WTC11 (cell line): ENCODE results near the gene ARHGEF19. TPM values are rescaled to one million over a fixed set of nuclear protein-coding genes. Genes with fewer than 3 reads are reported as not detected.

Experiments
- ATAC-seq: fragments of 200-7000 bp; cut with Tn5 transposase; 2 replicates; pipeline ENCODE4 v1.10.0; 2021; ENCODE audit warnings: mild to moderate bottlenecking, moderate library complexity
- CTCF ChIA-PET: fragments of 300-600 bp; sonication (Branson Sonifier 250); formaldehyde crosslinking; loops from one replicate; lab custom pipeline; 2021; ENCODE audit warnings: antibody characterized with exemption; lab: Charles Lee
- POLR2A ChIA-PET: fragments of 350-600 bp; sonication (Branson Sonifier 250); formaldehyde crosslinking; loops from one replicate; lab custom pipeline; 2021; ENCODE audit warnings: antibody characterized with exemption; lab: Charles Lee
- DNase-seq: peaks from one replicate; pipeline ENCODE4 v3.0.0; 2021; ENCODE audit warnings: low spot score
- H3K27ac Mint-ChIP-seq: 2 replicates; pipeline ENCODE4 v1.8.0; 2021; ENCODE audit warnings: mixed read lengths
- H3K27me3 Mint-ChIP-seq: 2 replicates; pipeline ENCODE4 v1.8.0; 2021; ENCODE audit warnings: low read depth, mild to moderate bottlenecking, moderate library complexity, mixed read lengths
- H3K36me3 Mint-ChIP-seq: 2 replicates; pipeline ENCODE4 v1.8.0; 2021; ENCODE audit warnings: mixed read lengths
- H3K4me1 Mint-ChIP-seq: 2 replicates; pipeline ENCODE4 v1.8.0; 2022; ENCODE audit warnings: mixed read lengths
- H3K4me3 Mint-ChIP-seq: 2 replicates; pipeline ENCODE4 v1.8.0; 2021; ENCODE audit warnings: mild to moderate bottlenecking, moderate library complexity, mixed read lengths
- H3K9me3 Mint-ChIP-seq: 2 replicates; pipeline ENCODE4 v1.8.0; 2021; ENCODE audit warnings: mixed read lengths
- CDX4 ChIP-seq: fragments of 250-450 bp; sonication (Bioruptor Pico); IDR thresholded peaks from 2 replicates; pipeline ENCODE4 v1.9.0; 2021; ENCODE audit warnings: moderate library complexity, mild to moderate bottlenecking, inconsistent platforms, borderline replicate concordance
- CREM ChIP-seq: sonication (generic); formaldehyde crosslinking; IDR thresholded peaks from 2 replicates; pipeline ENCODE4 v1.8.1; 2022; ENCODE audit warnings: mild to moderate bottlenecking, missing genetic modification reagents, moderate library complexity
- E2F1 ChIP-seq: sonication (generic); formaldehyde crosslinking; IDR thresholded peaks from 2 replicates; pipeline ENCODE4 v1.8.0; 2022; ENCODE audit warnings: mild to moderate bottlenecking, missing genetic modification reagents
- ELF4 ChIP-seq: sonication (generic); formaldehyde crosslinking; IDR thresholded peaks from 2 replicates; pipeline ENCODE4 v1.8.1; 2022; ENCODE audit warnings: low read depth, mild to moderate bottlenecking, moderate library complexity, missing genetic modification reagents
- EMX1 ChIP-seq: fragments of 250-450 bp; sonication (Bioruptor Pico); IDR thresholded peaks from 2 replicates; pipeline ENCODE4 v1.8.0; 2021; ENCODE audit warnings: mild to moderate bottlenecking
- ETV6 ChIP-seq: sonication (generic); formaldehyde crosslinking; IDR thresholded peaks from 2 replicates; pipeline ENCODE4 v1.8.1; 2022; ENCODE audit warnings: mild to moderate bottlenecking, missing genetic modification reagents
- FOXK1 ChIP-seq: sonication (generic); formaldehyde crosslinking; IDR thresholded peaks from 2 replicates; pipeline ENCODE4 v1.8.0; 2022; ENCODE audit warnings: mild to moderate bottlenecking, moderate library complexity, missing genetic modification reagents
- FOXP4 ChIP-seq: sonication (generic); formaldehyde crosslinking; IDR thresholded peaks from 2 replicates; pipeline ENCODE4 v1.8.0; 2022; ENCODE audit warnings: mild to moderate bottlenecking, missing genetic modification reagents
- GABPB1 ChIP-seq: sonication (generic); formaldehyde crosslinking; IDR thresholded peaks from 2 replicates; pipeline ENCODE4 v1.8.1; 2023; ENCODE audit warnings: mild to moderate bottlenecking, missing genetic modification reagents
- MAX ChIP-seq: sonication (generic); formaldehyde crosslinking; IDR thresholded peaks from 2 replicates; pipeline ENCODE4 v1.8.0; 2022; ENCODE audit warnings: mild to moderate bottlenecking, missing genetic modification reagents
- NFE2L1 ChIP-seq: sonication (generic); formaldehyde crosslinking; IDR thresholded peaks from 2 replicates; pipeline ENCODE4 v1.8.1; 2023; ENCODE audit warnings: missing genetic modification reagents
- SOX15 ChIP-seq: fragments of 250-450 bp; sonication (Bioruptor Pico); IDR thresholded peaks from 2 replicates; pipeline ENCODE4 v1.9.0; 2021; ENCODE audit warnings: mild to moderate bottlenecking
- ZBTB43 ChIP-seq: sonication (generic); formaldehyde crosslinking; IDR thresholded peaks from 2 replicates; pipeline ENCODE4 v1.8.1; 2023; ENCODE audit warnings: mild to moderate bottlenecking, missing genetic modification reagents
- ZNF121 ChIP-seq: sonication (generic); formaldehyde crosslinking; IDR thresholded peaks from 2 replicates; pipeline ENCODE4 v1.8.0; 2023; ENCODE audit warnings: missing genetic modification reagents
- ZNF219 ChIP-seq: sonication (generic); formaldehyde crosslinking; IDR thresholded peaks from 2 replicates; pipeline ENCODE4 v1.8.0; 2023; ENCODE audit warnings: missing genetic modification reagents, mild to moderate bottlenecking, borderline replicate concordance
- ZNF232 ChIP-seq: sonication (generic); formaldehyde crosslinking; IDR thresholded peaks from 2 replicates; pipeline ENCODE4 v1.8.0; 2022; ENCODE audit warnings: mild to moderate bottlenecking, missing genetic modification reagents
- ZNF317 ChIP-seq: sonication (generic); formaldehyde crosslinking; IDR thresholded peaks from 2 replicates; pipeline ENCODE4 v1.8.1; 2023; ENCODE audit warnings: low read depth, mild to moderate bottlenecking, moderate library complexity, missing genetic modification reagents, borderline replicate concordance
- ZNF396 ChIP-seq: fragments of 250-450 bp; sonication (Bioruptor Pico); IDR thresholded peaks from 2 replicates; pipeline ENCODE4 v1.8.0; 2021; ENCODE audit warnings: mild to moderate bottlenecking, moderate library complexity, borderline replicate concordance
- ZNF423 ChIP-seq: fragments of 250-450 bp; sonication (Bioruptor Pico); IDR thresholded peaks from 2 replicates; pipeline ENCODE4 v2.1.2; 2022; ENCODE audit warnings: mild to moderate bottlenecking, moderate library complexity
- total RNA-seq: library from RNA; stranded (reverse); gene quantifications from 3 replicates; pipeline ENCODE4 v1.2.3, GENCODE V29; 2021
- TF ChIP-seq, protein P1 (sequence below): sonication (generic); formaldehyde crosslinking; IDR thresholded peaks from 2 replicates; pipeline ENCODE4 v1.8.1; 2023; ENCODE audit warnings: mild to moderate bottlenecking, missing genetic modification reagents
- TF ChIP-seq, protein P2 (sequence below): sonication (generic); formaldehyde crosslinking; IDR thresholded peaks from 2 replicates; pipeline ENCODE4 v1.8.0; 2023; ENCODE audit warnings: missing genetic modification reagents
- TF ChIP-seq, protein P3 (sequence below): sonication (generic); formaldehyde crosslinking; IDR thresholded peaks from 2 replicates; pipeline ENCODE4 v1.8.1; 2022; ENCODE audit warnings: mild to moderate bottlenecking, missing genetic modification reagents, moderate library complexity, borderline replicate concordance

ARHGEF19 gene
- total RNA-seq, 1 experiment from 2014 or later = 53.1 TPM

DNA sequence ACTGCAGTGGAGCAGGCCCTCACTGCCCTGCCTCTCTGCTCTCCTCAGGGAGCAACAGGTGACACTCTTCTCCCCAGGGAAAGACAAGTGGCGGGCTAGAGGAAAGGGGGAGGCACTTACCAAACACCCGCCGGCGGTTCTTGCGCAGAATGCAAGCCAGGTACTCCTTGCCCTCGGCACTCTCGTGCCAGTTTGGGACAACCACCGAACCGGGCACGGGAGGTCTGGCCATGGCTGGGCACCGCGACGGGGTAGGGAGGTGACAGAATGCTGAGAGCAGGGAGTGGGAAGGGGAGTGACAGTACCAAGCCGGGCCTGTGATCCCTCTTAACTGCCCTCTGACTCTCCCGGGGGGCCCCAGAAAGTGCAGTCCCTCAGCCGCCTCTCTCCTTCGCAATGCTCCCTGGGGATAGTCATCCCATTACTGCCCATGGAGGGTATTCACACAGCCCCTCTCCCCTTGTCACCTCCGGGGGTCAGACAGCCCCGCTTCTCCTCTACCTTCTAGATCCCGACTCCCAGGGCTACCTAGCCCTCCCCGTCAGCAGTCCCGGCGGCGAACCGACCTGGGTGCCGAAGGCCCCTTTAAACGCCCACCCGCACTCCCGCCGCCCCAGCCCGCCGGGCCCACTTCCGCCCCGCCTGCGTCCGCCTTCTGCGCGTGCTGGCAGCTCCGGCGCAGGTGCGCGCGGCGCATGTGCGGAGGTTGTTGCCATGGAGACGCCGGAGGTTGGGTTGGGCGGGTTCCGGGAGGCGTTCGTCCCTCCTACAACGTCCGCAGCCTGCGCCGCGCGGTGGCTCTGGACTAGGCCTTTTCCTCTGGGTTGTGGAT, 24.3 kb upstream of the ARHGEF19 start, which contains the start of gene CPLANE2 (continued):
- TF ChIP-seq EMX1 (CRISPR knock-in tag) = no peak
- TF ChIP-seq, protein P1, sequence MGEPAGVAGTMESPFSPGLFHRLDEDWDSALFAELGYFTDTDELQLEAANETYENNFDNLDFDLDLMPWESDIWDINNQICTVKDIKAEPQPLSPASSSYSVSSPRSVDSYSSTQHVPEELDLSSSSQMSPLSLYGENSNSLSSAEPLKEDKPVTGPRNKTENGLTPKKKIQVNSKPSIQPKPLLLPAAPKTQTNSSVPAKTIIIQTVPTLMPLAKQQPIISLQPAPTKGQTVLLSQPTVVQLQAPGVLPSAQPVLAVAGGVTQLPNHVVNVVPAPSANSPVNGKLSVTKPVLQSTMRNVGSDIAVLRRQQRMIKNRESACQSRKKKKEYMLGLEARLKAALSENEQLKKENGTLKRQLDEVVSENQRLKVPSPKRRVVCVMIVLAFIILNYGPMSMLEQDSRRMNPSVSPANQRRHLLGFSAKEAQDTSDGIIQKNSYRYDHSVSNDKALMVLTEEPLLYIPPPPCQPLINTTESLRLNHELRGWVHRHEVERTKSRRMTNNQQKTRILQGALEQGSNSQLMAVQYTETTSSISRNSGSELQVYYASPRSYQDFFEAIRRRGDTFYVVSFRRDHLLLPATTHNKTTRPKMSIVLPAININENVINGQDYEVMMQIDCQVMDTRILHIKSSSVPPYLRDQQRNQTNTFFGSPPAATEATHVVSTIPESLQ (CRISPR knock-in tag) = no peak
- TF ChIP-seq ELF4 (CRISPR knock-in tag) = no peak
- peak; percentile 63; the same call in 1 of the 2 replicates for TF ChIP-seq FOXP4 (CRISPR knock-in tag)
- TF ChIP-seq ZNF423 = no peak
- TF ChIP-seq ZNF121 (CRISPR knock-in tag) = no peak
- TF ChIP-seq FOXK1 = peak; percentile 64
- TF ChIP-seq E2F1 (CRISPR knock-in tag) = no peak
- TF ChIP-seq ZNF219 (CRISPR knock-in tag) = no peak
- TF ChIP-seq MAX = peak; percentile 47; the same call in 1 of the 2 replicates
- peak; percentile 62 for TF ChIP-seq ETV6 (CRISPR knock-in tag)
- no peak for TF ChIP-seq CDX4 (CRISPR knock-in tag)
- TF ChIP-seq ZBTB43 (CRISPR knock-in tag) = no peak
- 0 out of 2 replicates have a peak, but pooled peaks have one; percentile 58 for TF ChIP-seq CREM (CRISPR knock-in tag)
- no peak; the same call in 1 of the 2 replicates for TF ChIP-seq GABPB1 (CRISPR knock-in tag)
- TF ChIP-seq, all 79 proteins: peak for 7

DNA sequence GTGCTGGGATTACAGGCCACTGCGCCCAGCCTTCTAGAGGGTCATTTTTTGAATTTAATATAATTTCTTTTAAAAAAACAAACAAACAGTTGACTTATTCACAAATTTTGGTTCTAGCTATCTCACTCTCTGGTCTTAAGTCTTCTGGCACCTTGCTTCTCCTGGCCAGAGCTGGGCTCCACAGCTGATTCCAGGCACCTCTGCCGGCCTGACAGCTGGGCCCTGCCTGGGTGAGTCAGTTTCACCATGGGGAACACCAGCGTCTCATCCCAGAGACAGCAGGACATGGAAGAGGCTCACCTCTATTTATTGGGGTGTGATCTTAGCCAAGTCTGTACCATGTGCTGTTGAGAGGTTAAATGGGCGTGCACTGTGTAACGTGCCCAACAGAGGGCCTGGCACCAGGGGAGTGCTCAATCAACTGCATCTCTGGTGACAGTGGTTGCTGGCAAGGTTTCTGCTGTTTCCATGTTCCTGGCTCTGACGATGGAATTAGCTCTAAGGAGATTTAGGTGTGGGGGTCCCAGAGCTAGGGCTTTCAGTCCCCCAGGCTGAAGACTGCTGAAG, 23.6 kb upstream of the ARHGEF19 start:
- Mint-ChIP-seq H3K4me3 (peak overlapping the region; percentile 80), H3K4me1 (peaks cover 13% of the 10 kb centered on the region), H3K36me3 (no peaks in the 10 kb centered on the region), H3K27ac (no peak overlapping the region), H3K9me3 (no peaks in the 10 kb centered on the region)
- DNase-seq = no peak
- ChIA-PET CTCF (interaction anchor here (1.0 to 2.6 kb wide), 4 partner anchors 9 to 31 kb away, joined by 3 to 13 read pairs (median 8); no protein-coding TSS in a partner anchor), POLR2A (interaction anchor here (1.3 kb wide), 1 partner anchor 30 kb away, joined by 5 read pairs; no protein-coding TSS in a partner anchor)
- ATAC-seq = peak; percentile 59
- TF ChIP-seq, protein P2, sequence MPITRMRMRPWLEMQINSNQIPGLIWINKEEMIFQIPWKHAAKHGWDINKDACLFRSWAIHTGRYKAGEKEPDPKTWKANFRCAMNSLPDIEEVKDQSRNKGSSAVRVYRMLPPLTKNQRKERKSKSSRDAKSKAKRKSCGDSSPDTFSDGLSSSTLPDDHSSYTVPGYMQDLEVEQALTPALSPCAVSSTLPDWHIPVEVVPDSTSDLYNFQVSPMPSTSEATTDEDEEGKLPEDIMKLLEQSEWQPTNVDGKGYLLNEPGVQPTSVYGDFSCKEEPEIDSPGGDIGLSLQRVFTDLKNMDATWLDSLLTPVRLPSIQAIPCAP (CRISPR knock-in tag) = no peak
- TF ChIP-seq SOX15 (CRISPR knock-in tag) = no peak
- TF ChIP-seq FOXK1 = no peak
- TF ChIP-seq, protein P3, sequence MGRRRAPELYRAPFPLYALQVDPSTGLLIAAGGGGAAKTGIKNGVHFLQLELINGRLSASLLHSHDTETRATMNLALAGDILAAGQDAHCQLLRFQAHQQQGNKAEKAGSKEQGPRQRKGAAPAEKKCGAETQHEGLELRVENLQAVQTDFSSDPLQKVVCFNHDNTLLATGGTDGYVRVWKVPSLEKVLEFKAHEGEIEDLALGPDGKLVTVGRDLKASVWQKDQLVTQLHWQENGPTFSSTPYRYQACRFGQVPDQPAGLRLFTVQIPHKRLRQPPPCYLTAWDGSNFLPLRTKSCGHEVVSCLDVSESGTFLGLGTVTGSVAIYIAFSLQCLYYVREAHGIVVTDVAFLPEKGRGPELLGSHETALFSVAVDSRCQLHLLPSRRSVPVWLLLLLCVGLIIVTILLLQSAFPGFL = no peak
- TF ChIP-seq, protein P1 (CRISPR knock-in tag) = no peak
- no peak for TF ChIP-seq ZNF317
- TF ChIP-seq ZNF396 (CRISPR knock-in tag) = no peak
- no peak for TF ChIP-seq NFE2L1 (CRISPR knock-in tag)
- TF ChIP-seq ZNF232 = no peak
- TF ChIP-seq, all 79 proteins: peak for 0
- H3K27me3 Mint-ChIP-seq = no peaks in the 10 kb centered on the region; the same call in 1 of the 2 replicates
